HCT116 (cell line): ENCODE measurements around the gene MARCHF3. TPM values are rescaled to one million over a fixed set of nuclear protein-coding genes. Genes with fewer than 3 reads are reported as not detected.

Experiments used
- ATAC-seq: fragments of 200-7000 bp; cut with Tn5 transposase; 2 replicates; pipeline ENCODE4 v1.9.1; 2020; ENCODE audit warnings: mild to moderate bottlenecking, moderate library complexity
- BruUV-seq: library from RNA; stranded (reverse); fragments of 400-500 nt; replicated peaks from 2 replicates; lab custom pipeline; 2021; lab: Mats Ljungman, UMichigan
- CTCF ChIA-PET: fragments of 300-600 bp; sonication (Branson Sonifier 250); formaldehyde crosslinking; loops from one replicate; lab custom pipeline; 2021; ENCODE audit warnings: antibody characterized with exemption; lab: Charles Lee
- POLR2A ChIA-PET: fragments of 300-600, 350-600 bp; sonication (Branson Sonifier 250); formaldehyde crosslinking; loops from one replicate; lab custom pipeline; 2021; ENCODE audit warnings: antibody characterized with exemption; lab: Charles Lee
- RAD21 ChIA-PET, 2 experiments: fragments of 300-600 bp; sonication (Branson Sonifier 250); formaldehyde crosslinking; loops; one replicate each; lab custom pipeline; 2023; ENCODE audit warnings: low total read pairs in 2 of 2; ENCODE audit not compliant: uncharacterized antibody in 2 of 2, unreplicated experiment in 2 of 2, low non-redundant PET in 1 of 2; lab: Charles Lee
- DNase-seq: peaks from one replicate; pipeline ENCODE4 v3.0.0-alpha.2; 2010; ENCODE audit warnings: low read depth, low spot score
- H2AFZ ChIP-seq: fragments of 200-600 bp; shearing (Covaris generic), sonication (generic); 2 replicates; pipeline ENCODE4 v1.6.1; 2017; ENCODE audit warnings: low read depth, mixed run types, mixed read lengths, antibody characterized with exemption, low read length; ENCODE audit not compliant: poor library complexity, severe bottlenecking
- H3K27ac ChIP-seq: 2 replicates; pipeline ENCODE4 v1.5.1; 2012; ENCODE audit warnings: low read depth, low read length
- H3K27me3 ChIP-seq: fragments of 200-600 bp; sonication (generic); 2 replicates; pipeline ENCODE4 v1.6.1; 2016; ENCODE audit warnings: mixed run types, low read length, mixed read lengths; ENCODE audit not compliant: insufficient read depth
- H3K36me3 ChIP-seq, 2 experiments: fragments of 200-500 bp in 1 of 2; fragments of 200-600 bp in 1 of 2; sonication (Bioruptor generic) in 1 of 2; sonication (generic) in 1 of 2; 2 replicates each; pipeline versions ENCODE4 v1.5.1 to v1.6.1; 2014 to 2016; ENCODE audit warnings: low read length in 2 of 2, inconsistent platforms in 1 of 2, mixed read lengths in 1 of 2, mixed run types in 1 of 2; ENCODE audit not compliant: insufficient read depth in 2 of 2, control insufficient read depth in 1 of 2
- H3K4me1 ChIP-seq, 2 experiments: fragments of 200-600 bp in 1 of 2; sonication (generic) in 1 of 2; 2 replicates each; pipeline versions ENCODE4 v1.5.1 to v1.6.1; 2012 to 2017; ENCODE audit warnings: low read length in 2 of 2, inconsistent platforms in 1 of 2, mild to moderate bottlenecking in 1 of 2, mixed read lengths in 1 of 2, mixed run types in 1 of 2, moderate library complexity in 1 of 2; ENCODE audit not compliant: insufficient read depth in 2 of 2, control insufficient read depth in 1 of 2
- H3K4me2 ChIP-seq: fragments of 200-600 bp; sonication (generic); 2 replicates; pipeline ENCODE4 v1.6.1; 2017; ENCODE audit warnings: mixed run types, low read length, mixed read lengths
- H3K4me3 ChIP-seq, 2 experiments: fragments of 200-600 bp in 1 of 2; sonication (generic) in 1 of 2; replicated peaks in 1 of 2; 2 replicates each; pipeline ENCODE4 v1.5.1; 2011 to 2016; ENCODE audit warnings: low read length in 2 of 2, control low read depth in 1 of 2, low read depth in 1 of 2, mild to moderate bottlenecking in 1 of 2, mixed read lengths in 1 of 2, mixed run types in 1 of 2
- H3K79me2 ChIP-seq: fragments of 200-600 bp; sonication (generic); 2 replicates; pipeline ENCODE4 v1.6.1; 2017; ENCODE audit warnings: mild to moderate bottlenecking, mixed run types, low read length, moderate library complexity, mixed read lengths; ENCODE audit not compliant: insufficient read depth
- H3K9ac ChIP-seq: fragments of 200-600 bp; sonication (generic); 2 replicates; pipeline ENCODE4 v1.6.1; 2016; ENCODE audit warnings: low read length, mixed read lengths
- H3K9me2 ChIP-seq: fragments of 200-600 bp; sonication (generic), shearing (Covaris generic); 2 replicates; pipeline ENCODE4 v1.6.1; 2017; ENCODE audit warnings: mixed run types, mild to moderate bottlenecking, moderate library complexity; ENCODE audit not compliant: insufficient read depth
- H3K9me3 ChIP-seq, 2 experiments: fragments of 200-500 bp in 1 of 2; fragments of 200-600 bp in 1 of 2; sonication (Bioruptor generic) in 1 of 2; sonication (generic) in 1 of 2; 2 replicates each; pipeline ENCODE4 v1.6.1; 2014 to 2017; ENCODE audit warnings: low read length in 2 of 2, mixed read lengths in 2 of 2, inconsistent platforms in 1 of 2, low read depth in 1 of 2, mild to moderate bottlenecking in 1 of 2, mixed run types in 1 of 2, moderate library complexity in 1 of 2; ENCODE audit not compliant: control insufficient read depth in 1 of 2, insufficient read depth in 1 of 2
- H4K20me1 ChIP-seq: fragments of 200-600 bp; sonication (generic), shearing (Covaris generic); 2 replicates; pipeline ENCODE4 v1.6.1; 2017; ENCODE audit warnings: mixed run types, mild to moderate bottlenecking, moderate library complexity; ENCODE audit not compliant: insufficient read depth
- POLR2AphosphoS5 ChIP-seq: IDR thresholded peaks from 2 replicates; pipeline ENCODE4 v1.6.1; 2011; ENCODE audit warnings: mild to moderate bottlenecking, low read depth, low read length, moderate library complexity
- TCF7L2 ChIP-seq: IDR thresholded peaks from 2 replicates; pipeline ENCODE4 v1.7.0; 2011; ENCODE audit warnings: borderline replicate concordance, inconsistent platforms; ENCODE audit not compliant: insufficient read depth, insufficient read length; ENCODE audit errors: extremely low read depth
- YY1 ChIP-seq: IDR thresholded peaks from 2 replicates; pipeline ENCODE4 v1.6.1; 2011; ENCODE audit warnings: low read length, low read depth, moderate library complexity, mild to moderate bottlenecking; ENCODE audit not compliant: insufficient replicate concordance; ENCODE audit errors: extremely low read depth
- ZNF274 ChIP-seq: fragments of 200-500 bp; sonication (Bioruptor generic); IDR thresholded peaks from 2 replicates; pipeline ENCODE4 v1.6.1; 2014; ENCODE audit warnings: mild to moderate bottlenecking, low read depth, low read length, inconsistent platforms
- intact Hi-C: fragments of 100-400 bp; cut with micrococcal nuclease; formaldehyde crosslinking; loops from 2 replicates; pipeline ENCODE4 v1.10.0; 2022
- total RNA-seq: library from RNA; stranded (reverse); gene quantifications from one replicate; pipeline ENCODE4 v1.2.1, GENCODE V29; 2021; ENCODE audit not compliant: unreplicated experiment
- TF ChIP-seq, protein P1 (sequence below): IDR thresholded peaks from 2 replicates; pipeline ENCODE4 v1.6.1; 2012; ENCODE audit warnings: low read depth

Gene MARCHF3
- total RNA-seq, 1 experiment from 2014 or later: 2.3 TPM

DNA sequence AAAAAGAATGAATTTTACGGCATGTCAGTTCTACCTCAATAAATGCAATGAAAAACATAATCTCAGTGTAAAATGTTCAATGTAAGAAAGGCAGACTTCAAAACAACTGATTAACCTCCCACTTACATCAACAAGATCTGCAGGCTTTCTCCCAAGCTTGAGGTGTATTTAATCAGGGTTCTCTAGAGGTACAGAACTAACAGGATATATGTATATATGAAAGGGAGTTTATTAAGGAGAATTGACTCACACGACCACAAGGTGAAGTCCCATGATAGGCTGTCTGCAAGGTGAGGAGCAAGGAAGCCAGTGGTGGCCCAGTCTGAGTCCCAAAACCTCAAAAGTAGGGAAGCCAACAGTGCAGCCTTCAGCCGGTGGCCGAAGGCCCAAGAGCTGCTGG lies 35.9 kb downstream of the MARCHF3 start:
- intact Hi-C loops: no loop called here
- no TSS peak for BruUV-seq
- no peak overlapping the region for H3K27ac ChIP-seq
- H3K9me3 ChIP-seq: no peaks in the 10 kb centered on the region
- no peaks in the 10 kb centered on the region for H3K36me3 ChIP-seq
- CTCF ChIA-PET: no interaction called here
- RAD21 ChIA-PET: no interaction called here
- H3K4me1 ChIP-seq: no peaks in the 10 kb centered on the region
- H4K20me1 ChIP-seq: no peaks in the 10 kb centered on the region
- no peak overlapping the region for H3K4me3 ChIP-seq
- no peak for ATAC-seq
- no peak overlapping the region for H2AFZ ChIP-seq
- H3K79me2 ChIP-seq: no peaks in the 10 kb centered on the region
- TF ChIP-seq, protein P1, sequence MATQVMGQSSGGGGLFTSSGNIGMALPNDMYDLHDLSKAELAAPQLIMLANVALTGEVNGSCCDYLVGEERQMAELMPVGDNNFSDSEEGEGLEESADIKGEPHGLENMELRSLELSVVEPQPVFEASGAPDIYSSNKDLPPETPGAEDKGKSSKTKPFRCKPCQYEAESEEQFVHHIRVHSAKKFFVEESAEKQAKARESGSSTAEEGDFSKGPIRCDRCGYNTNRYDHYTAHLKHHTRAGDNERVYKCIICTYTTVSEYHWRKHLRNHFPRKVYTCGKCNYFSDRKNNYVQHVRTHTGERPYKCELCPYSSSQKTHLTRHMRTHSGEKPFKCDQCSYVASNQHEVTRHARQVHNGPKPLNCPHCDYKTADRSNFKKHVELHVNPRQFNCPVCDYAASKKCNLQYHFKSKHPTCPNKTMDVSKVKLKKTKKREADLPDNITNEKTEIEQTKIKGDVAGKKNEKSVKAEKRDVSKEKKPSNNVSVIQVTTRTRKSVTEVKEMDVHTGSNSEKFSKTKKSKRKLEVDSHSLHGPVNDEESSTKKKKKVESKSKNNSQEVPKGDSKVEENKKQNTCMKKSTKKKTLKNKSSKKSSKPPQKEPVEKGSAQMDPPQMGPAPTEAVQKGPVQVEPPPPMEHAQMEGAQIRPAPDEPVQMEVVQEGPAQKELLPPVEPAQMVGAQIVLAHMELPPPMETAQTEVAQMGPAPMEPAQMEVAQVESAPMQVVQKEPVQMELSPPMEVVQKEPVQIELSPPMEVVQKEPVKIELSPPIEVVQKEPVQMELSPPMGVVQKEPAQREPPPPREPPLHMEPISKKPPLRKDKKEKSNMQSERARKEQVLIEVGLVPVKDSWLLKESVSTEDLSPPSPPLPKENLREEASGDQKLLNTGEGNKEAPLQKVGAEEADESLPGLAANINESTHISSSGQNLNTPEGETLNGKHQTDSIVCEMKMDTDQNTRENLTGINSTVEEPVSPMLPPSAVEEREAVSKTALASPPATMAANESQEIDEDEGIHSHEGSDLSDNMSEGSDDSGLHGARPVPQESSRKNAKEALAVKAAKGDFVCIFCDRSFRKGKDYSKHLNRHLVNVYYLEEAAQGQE: no peak
- TF ChIP-seq YY1 (no peak), POLR2AphosphoS5 (no peak), ZNF274 (no peak), TCF7L2 (no peak)
- TF ChIP-seq, all 23 proteins: peak for 0
- no peaks in the 10 kb centered on the region for H3K27me3 ChIP-seq
- DNase-seq: no peak
- H3K9me2 ChIP-seq: no peaks in the 10 kb centered on the region
- no peak overlapping the region for H3K9ac ChIP-seq
- POLR2A ChIA-PET: no interaction called here
- H3K4me2 ChIP-seq: no peak overlapping the region
